B cell (primary cell): ENCODE data around the gene VTI1A. TPM values are rescaled to one million over a fixed set of nuclear protein-coding genes. Genes with fewer than 3 reads are reported as not detected.

Source experiments
- ATAC-seq: fragments of 200-7000 bp; cut with Tn5 transposase; one replicate; pipeline ENCODE4 v1.10.0; 2021; ENCODE audit warnings: low read depth, mild to moderate bottlenecking, moderate number of reproducible peaks, moderate library complexity
- CTCF ChIA-PET: fragments of 350-600 bp; sonication (Branson Sonifier 250); formaldehyde crosslinking; loops from one replicate; lab custom pipeline; 2021; ENCODE audit warnings: antibody characterized with exemption, inconsistent platforms; lab: Charles Lee
- POLR2A ChIA-PET: fragments of 350-600 bp; sonication (Branson Sonifier 250); formaldehyde crosslinking; loops from one replicate; lab custom pipeline; 2021; ENCODE audit warnings: antibody characterized with exemption; lab: Charles Lee
- DNase-seq: peaks from one replicate; pipeline ENCODE4 v3.0.0; 2013
- H2AFZ ChIP-seq: 2 replicates; pipeline ENCODE4 v1.6.1; 2012; ENCODE audit warnings: mild to moderate bottlenecking, low read depth, low read length; ENCODE audit not compliant: insufficient read depth, poor library complexity, severe bottlenecking
- H3K27ac ChIP-seq, 2 donors: 1 replicate in 1 of 2; 2 replicates in 1 of 2; pipeline ENCODE4 v1.5.1; 2012 to 2013; ENCODE audit warnings: low read length in 2 of 2, mild to moderate bottlenecking in 2 of 2, moderate library complexity in 1 of 2
- H3K27me3 ChIP-seq, 4 experiments: fragments of 200-600 bp in 1 of 4; sonication (generic) in 1 of 4; replicated peaks in 1 of 4; 1 replicate in 2 of 4; 2 replicates in 2 of 4; pipeline versions ENCODE4 v1.6.1 to v1.7.0; 2013 to 2016; ENCODE audit warnings: low read length in 3 of 4, mild to moderate bottlenecking in 2 of 4, mixed read lengths in 1 of 4, moderate library complexity in 1 of 4; ENCODE audit not compliant: insufficient read depth in 4 of 4, control insufficient read depth in 3 of 4; ENCODE audit errors: control extremely low read depth in 1 of 4
- H3K36me3 ChIP-seq, 2 experiments: replicated peaks in 1 of 2; 1 replicate in 1 of 2; 2 replicates in 1 of 2; pipeline versions ENCODE4 v1.6.1 to v1.7.1; 2013; ENCODE audit warnings: low read length in 1 of 2; ENCODE audit not compliant: insufficient read depth in 2 of 2, control insufficient read depth in 1 of 2; ENCODE audit errors: control extremely low read depth in 1 of 2, extremely low read depth in 1 of 2
- H3K4me1 ChIP-seq, 2 donors: fragments of 200-600 bp in 1 of 2; sonication (generic) in 1 of 2; 1 replicate in 1 of 2; 2 replicates in 1 of 2; pipeline versions ENCODE4 v1.5.1 to v1.6.1; 2013 to 2017; ENCODE audit warnings: low read length in 2 of 2; ENCODE audit not compliant: control insufficient read depth in 2 of 2, insufficient read depth in 2 of 2
- H3K4me2 ChIP-seq: replicated peaks from 2 replicates; pipeline ENCODE3; 2012; ENCODE audit warnings: mild to moderate bottlenecking, low read depth, low read length; ENCODE audit not compliant: poor library complexity, severe bottlenecking
- H3K4me3 ChIP-seq, 5 experiments: fragments of 200-600 bp in 1 of 5; sonication (generic) in 1 of 5; 1 replicate in 3 of 5; 2 replicates in 2 of 5; pipeline versions ENCODE4 v1.5.1 to v1.7.0; 2011 to 2016; ENCODE audit warnings: low read length in 4 of 5, mild to moderate bottlenecking in 4 of 5, low read depth in 2 of 5, control low read depth in 1 of 5, moderate library complexity in 1 of 5; ENCODE audit not compliant: insufficient read depth in 1 of 5; ENCODE audit errors: control extremely low read depth in 1 of 5, extremely low read depth in 1 of 5
- H3K79me2 ChIP-seq: fragments of 200-600 bp; sonication (generic); one replicate; pipeline ENCODE4 v1.6.0; 2016; ENCODE audit warnings: low read length; ENCODE audit not compliant: control insufficient read depth, insufficient read depth
- H3K9ac ChIP-seq: fragments of 200-600 bp; sonication (generic); 2 replicates; pipeline ENCODE4 v1.6.1; 2017; ENCODE audit warnings: mild to moderate bottlenecking, low read length, moderate library complexity
- H3K9me3 ChIP-seq, 3 donors: one replicate each; pipeline versions ENCODE4 v1.6.1 to v1.7.1; 2013; ENCODE audit warnings: low read length in 2 of 3; ENCODE audit not compliant: control insufficient read depth in 2 of 3, insufficient read depth in 1 of 3; ENCODE audit errors: control extremely low read depth in 1 of 3
- H4K20me1 ChIP-seq: 2 replicates; pipeline ENCODE4 v1.6.0; 2012; ENCODE audit warnings: mild to moderate bottlenecking, low read length; ENCODE audit not compliant: insufficient read depth, control insufficient read depth, poor library complexity, severe bottlenecking
- H3K27ac Mint-ChIP-seq: one replicate; pipeline ENCODE4 v1.8.0; 2021; ENCODE audit warnings: mixed read lengths
- H3K27me3 Mint-ChIP-seq: one replicate; pipeline ENCODE4 v1.8.0; 2021; ENCODE audit warnings: mixed read lengths
- H3K4me1 Mint-ChIP-seq: one replicate; pipeline ENCODE4 v1.8.0; 2021; ENCODE audit warnings: mixed read lengths
- H3K4me3 Mint-ChIP-seq: one replicate; pipeline ENCODE4 v1.8.0; 2021; ENCODE audit warnings: mixed read lengths
- H3K9me3 Mint-ChIP-seq: one replicate; pipeline ENCODE4 v1.8.0; 2022; ENCODE audit warnings: mixed read lengths; ENCODE audit not compliant: insufficient read depth
- CTCF ChIP-seq: fragments of 200-600 bp; IDR thresholded peaks from one replicate; pipeline ENCODE4 v1.8.0; 2022; ENCODE audit warnings: antibody characterized with exemption, mild to moderate bottlenecking
- EZH2 ChIP-seq: IDR thresholded peaks from 2 replicates; pipeline ENCODE4 v1.6.1; 2012; ENCODE audit warnings: borderline replicate concordance, low read depth, mild to moderate bottlenecking, moderate library complexity, low read length; ENCODE audit not compliant: insufficient read depth, poor library complexity, severe bottlenecking
- WGBS: methylation state at CpG from one replicate; pipeline ENCODE4 v1.1.5; 2013; ENCODE audit warnings: missing lambda C conversion rate; ENCODE audit not compliant: insufficient coverage; 5-methylcytosine and 5-hydroxymethylcytosine counted together
- intact Hi-C: fragments of 100-400 bp; cut with micrococcal nuclease; formaldehyde crosslinking; loops from one replicate; pipeline ENCODE4 v1.10.0; 2022
- polyA plus RNA-seq: library from polyadenylated mRNA; depleted of rRNA; stranded (reverse); fragments of >200 nt; gene quantifications from 2 replicates; pipeline ENCODE4 v1.2.3, GENCODE V29; 2012
- total RNA-seq, 2 donors: library from RNA; stranded (reverse); fragments of 120-200 nt in 1 of 2; gene quantifications; 1 replicate in 1 of 2; 2 replicates in 1 of 2; pipeline versions ENCODE4 v1.2.3 to v1.2.4, GENCODE V29; 2013 to 2022

The VTI1A gene
- total and polyA plus RNA-seq, 2 donors (not counting 1 experiment from before 2014, with no cell fraction given): 20.0 to 84.1 TPM

DNA sequence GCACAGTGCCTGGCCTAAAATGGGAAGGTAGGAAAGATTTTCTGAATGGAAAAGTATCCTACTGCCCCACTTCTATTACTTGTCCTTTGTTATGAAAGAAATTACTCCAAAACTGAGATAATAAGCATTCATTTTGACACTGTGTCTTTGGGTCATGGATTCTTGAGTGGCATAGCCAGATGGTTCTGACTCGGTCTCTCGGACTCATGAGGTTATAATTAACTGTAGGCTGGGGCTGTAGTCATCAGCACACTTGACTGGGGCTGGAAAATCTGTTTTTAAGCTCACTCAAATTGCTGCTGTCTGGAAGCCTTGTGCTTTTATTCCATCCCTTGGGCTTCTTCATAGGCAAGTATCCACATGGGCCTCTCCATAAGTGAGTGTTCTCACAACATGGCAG lies 160.5 kb downstream of the VTI1A start:
- DNase-seq (no peak), ATAC-seq (no peak)
- TF ChIP-seq CTCF (no peak), EZH2 (no peak)
- intact Hi-C loops: no loop called here
- Mint-ChIP-seq H3K27ac (no peak overlapping the region), H3K4me1 (no peaks in the 10 kb centered on the region), H3K27me3 (no peaks in the 10 kb centered on the region), H3K9me3 (no peaks in the 10 kb centered on the region), H3K4me3 (no peak overlapping the region)
- Histone ChIP-seq H3K9me3 (no peaks in the 10 kb centered on the region), H2AFZ (no peak overlapping the region), H3K36me3 (peaks cover 5 to 6% of the 10 kb centered on the region in 2 experiments), H3K79me2 (no peaks in the 10 kb centered on the region), H3K27ac (no peak overlapping the region), H3K4me2 (no peak overlapping the region), H3K4me1 (no peaks in the 10 kb centered on the region), H3K4me3 (no peak overlapping the region), H3K9ac (no peak overlapping the region), H4K20me1 (no peaks in the 10 kb centered on the region), H3K27me3 (no peaks in the 10 kb centered on the region)
- WGBS: 100% methylated on average over 2 of the region's 2 CpGs
- CTCF ChIA-PET: no interaction called here
- POLR2A ChIA-PET: no interaction called here

DNA sequence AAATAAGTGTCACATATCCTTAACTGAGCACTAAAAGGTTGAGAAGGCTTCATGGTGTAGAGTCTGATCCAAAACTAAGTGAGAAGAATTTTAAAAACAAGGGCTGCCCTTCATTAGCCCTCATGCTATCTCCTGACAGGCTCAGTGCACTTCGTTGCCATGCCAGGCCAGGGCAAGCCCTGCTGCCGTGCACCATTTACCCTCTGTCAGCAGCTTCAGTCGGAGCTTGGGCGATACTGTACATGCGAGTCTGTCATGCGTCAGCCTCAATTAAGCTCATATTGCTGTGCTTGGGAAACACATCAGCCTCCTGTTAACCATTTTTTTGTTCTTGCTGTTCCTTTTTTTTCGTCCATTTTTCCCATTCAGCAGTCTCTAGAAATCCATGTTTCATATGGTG lies 166.6 kb downstream of the VTI1A start:
- Mint-ChIP-seq H3K4me1 (no peaks in the 10 kb centered on the region), H3K27ac (no peak overlapping the region), H3K4me3 (no peak overlapping the region), H3K9me3 (peaks cover 7% of the 10 kb centered on the region), H3K27me3 (no peaks in the 10 kb centered on the region)
- no peak for DNase-seq
- no peak overlapping the region for H3K4me2 ChIP-seq
- TF ChIP-seq CTCF (no peak), EZH2 (no peak)
- no peaks in the 10 kb centered on the region for H3K79me2 ChIP-seq
- intact Hi-C loops: no loop called here
- no peak overlapping the region for H3K9ac ChIP-seq
- no peaks in the 10 kb centered on the region for H3K36me3 ChIP-seq
- WGBS: 100% methylated on average over 6 of the region's 7 CpGs
- H3K27me3 ChIP-seq: no peaks in the 10 kb centered on the region
- peaks cover 0 to 7% (median 3%) of the 10 kb centered on the region in 3 donors for H3K9me3 ChIP-seq
- no peak for ATAC-seq
- no peak overlapping the region for H2AFZ ChIP-seq
- CTCF ChIA-PET: no interaction called here
- H3K27ac ChIP-seq: no peak overlapping the region
- no peaks in the 10 kb centered on the region for H4K20me1 ChIP-seq
- POLR2A ChIA-PET: no interaction called here
- H3K4me3 ChIP-seq: no peak overlapping the region
- no peaks in the 10 kb centered on the region for H3K4me1 ChIP-seq
